Left colon (tissue), 2 donors: ENCODE results near the gene COL25A1. TPM values are rescaled to one million over a fixed set of nuclear protein-coding genes. Genes with fewer than 3 reads are reported as not detected.

Source experiments
- ATAC-seq: fragments of 200-7000 bp; cut with Tn5 transposase; one replicate; pipeline ENCODE4 v1.9.1; 2020; ENCODE audit warnings: mild to moderate bottlenecking, moderate library complexity
- DNase-seq, 2 donors: peaks; one replicate each; pipeline ENCODE4 v3.0.0-alpha.2; 2020
- intact Hi-C, 2 donors: fragments of 100-400 bp; cut with DNase I in 1 of 2; cut with micrococcal nuclease in 1 of 2; formaldehyde crosslinking; loops; one replicate each; pipeline versions ENCODE4 v1.11.2 to v1.14.0; 2022; cut with DNase I, micrococcal nuclease
- total RNA-seq, 2 donors: library from RNA; stranded (reverse); fragmentation: NEBNext Ultra II Directional; extraction: Animal tissue kit (Norgen Biotek cat#: 25700); gene quantifications; one replicate each; pipeline ENCODE4 v1.2.1, GENCODE V29; 2021
- donor health status: DM: no; HTN: no; CAD: no.
- donor health status: DM: yes; HTN: yes; CAD: no.

Gene COL25A1
- total RNA-seq, 2 donors from 2014 or later: 0.42 to 0.43 TPM

GRCh38 chr4:108831291-108831690 lies 471.2 kb downstream of the COL25A1 start:
- intact Hi-C loops: no loop called here
- DNase-seq (no peak), ATAC-seq (no peak)

- intact Hi-C loops: no loop called here
- ATAC-seq (peak; percentile 53), DNase-seq (peak; percentile 33 to 60)
These were observed 471.8 kb downstream of the COL25A1 start for GRCh38 chr4:108830509-108831244.

- ATAC-seq (no peak), DNase-seq (no peak)
- intact Hi-C loops: no loop called here
These were observed 472.4 kb downstream of the COL25A1 start for GRCh38 chr4:108829966-108830492.

- intact Hi-C loops: no loop called here
- DNase-seq (no peak), ATAC-seq (peak; percentile 74)
These were observed 473.8 kb downstream of the COL25A1 start for GRCh38 chr4:108828620-108829019.

- intact Hi-C loops: no loop called here
- DNase-seq (no peak), ATAC-seq (no peak)
These were observed 476.7 kb downstream of the COL25A1 start for GRCh38 chr4:108825737-108826136.

- no peak for ATAC-seq
- intact Hi-C loops: no loop called here
- DNase-seq: no peak
These were observed 481.0 kb downstream of the COL25A1 start for GRCh38 chr4:108821351-108821930.

- intact Hi-C loops: no loop called here
- no peak for DNase-seq
- ATAC-seq: no peak
These were observed 481.7 kb downstream of the COL25A1 start for GRCh38 chr4:108820492-108821350.

- intact Hi-C loops: no loop called here
- DNase-seq (no peak), ATAC-seq (no peak)
These were observed 488.1 kb downstream of the COL25A1 start for GRCh38 chr4:108814326-108814725.

- intact Hi-C loops: no loop called here
- ATAC-seq: no peak
- no peak for DNase-seq
These were observed 489.2 kb downstream of the COL25A1 start for GRCh38 chr4:108813261-108813660.

- ATAC-seq (no peak), DNase-seq (no peak)
- intact Hi-C loops: no loop called here
These were observed 491.0 kb downstream of the COL25A1 start for GRCh38 chr4:108811486-108811885.

- intact Hi-C loops: no loop called here
- DNase-seq (no peak), ATAC-seq (no peak)
These were observed 492.4 kb downstream of the COL25A1 start for GRCh38 chr4:108810087-108810486.

- intact Hi-C loops: no loop called here
- no peak for ATAC-seq
- DNase-seq: no peak
These were observed 497.7 kb downstream of the COL25A1 start for GRCh38 chr4:108804648-108805273.

- no peak for DNase-seq
- ATAC-seq: no peak
- intact Hi-C loops: no loop called here
These were observed 503.2 kb downstream of the COL25A1 start for GRCh38 chr4:108799306-108799705.

- DNase-seq: no peak
These were observed 506.3 kb downstream of the COL25A1 start for GRCh38 chr4:108796173-108796572.

GRCh38 chr4:108795733-108796132 lies 506.7 kb downstream of the COL25A1 start:
- no peak for ATAC-seq
- no peak for DNase-seq
- intact Hi-C loops: no loop called here

More at GRCh38 chr4:108796173-108796572, 506.3 kb downstream of the COL25A1 start:
- ATAC-seq: no peak
- intact Hi-C loops: no loop called here

GRCh38 chr4:108794136-108794535 lies 508.3 kb downstream of the COL25A1 start:
- ATAC-seq: no peak
- intact Hi-C loops: no loop called here
- no peak for DNase-seq

- intact Hi-C loops: no loop called here
- ATAC-seq (no peak), DNase-seq (no peak)
These were observed 509.0 kb downstream of the COL25A1 start for GRCh38 chr4:108793415-108793814.

GRCh38 chr4:108788731-108789130 lies 513.7 kb downstream of the COL25A1 start:
- intact Hi-C loops: no loop called here
- ATAC-seq (no peak), DNase-seq (no peak)

- intact Hi-C loops: no loop called here
- ATAC-seq (no peak), DNase-seq (no peak)
These were observed 514.7 kb downstream of the COL25A1 start for GRCh38 chr4:108787724-108788123.
